ENCODE data around the gene RIMBP3C.
"Not testable (repeated sequence)": the region's sequence is repeated elsewhere in the genome, so short reads cannot be mapped to it uniquely, and the experiment has no call there.

The RIMBP3C gene

DNA sequence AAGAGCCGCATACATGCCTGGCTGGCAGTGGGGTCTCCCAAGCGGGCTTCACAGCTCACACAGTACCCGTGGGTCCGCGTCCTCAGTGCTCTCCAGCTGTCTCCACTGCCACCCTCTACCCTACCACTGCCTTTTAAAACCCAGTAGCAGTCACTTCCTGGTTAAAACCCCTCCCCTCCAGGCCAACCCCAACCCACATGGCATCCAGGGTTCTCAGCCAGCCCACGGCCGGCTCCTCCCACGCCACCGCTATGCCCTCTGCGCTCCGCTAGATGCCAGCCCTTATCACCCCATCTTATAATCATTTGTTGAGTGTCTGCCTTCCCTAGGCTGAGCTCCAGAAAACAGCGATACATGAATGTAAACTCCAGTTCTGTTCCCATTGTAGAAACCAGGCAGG lies 37.1 kb downstream of the RIMBP3C start:
- not testable (repeated sequence) for FAIRE-seq

DNA sequence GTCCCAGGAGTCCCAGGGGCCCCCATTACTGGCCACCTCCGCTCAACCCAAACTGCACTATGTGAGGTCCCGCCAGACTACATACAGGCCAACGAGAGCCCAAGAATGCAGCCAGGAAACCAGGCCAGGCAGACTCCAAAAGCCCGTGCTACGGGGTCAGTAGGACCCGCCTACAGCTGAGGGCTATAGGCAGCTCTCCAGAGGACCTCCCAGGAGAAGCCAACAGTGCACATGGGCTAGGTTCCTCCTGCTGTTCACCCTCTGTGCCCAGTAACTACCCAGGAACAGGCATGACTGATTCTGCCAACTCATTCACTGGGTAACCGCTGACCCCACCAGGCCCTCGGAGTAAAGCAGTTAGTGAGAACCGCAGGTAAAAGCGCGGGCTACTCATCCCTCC lies 39.2 kb downstream of the RIMBP3C start:
- not testable (repeated sequence) for FAIRE-seq; DNase-seq (ENCODE audit: insufficient read length, low spot score)

More for the DNA sequence above, 37.1 kb downstream of the RIMBP3C start:
- not testable (repeated sequence) for DNase-seq (ENCODE audit: insufficient read length, low spot score)

DNA sequence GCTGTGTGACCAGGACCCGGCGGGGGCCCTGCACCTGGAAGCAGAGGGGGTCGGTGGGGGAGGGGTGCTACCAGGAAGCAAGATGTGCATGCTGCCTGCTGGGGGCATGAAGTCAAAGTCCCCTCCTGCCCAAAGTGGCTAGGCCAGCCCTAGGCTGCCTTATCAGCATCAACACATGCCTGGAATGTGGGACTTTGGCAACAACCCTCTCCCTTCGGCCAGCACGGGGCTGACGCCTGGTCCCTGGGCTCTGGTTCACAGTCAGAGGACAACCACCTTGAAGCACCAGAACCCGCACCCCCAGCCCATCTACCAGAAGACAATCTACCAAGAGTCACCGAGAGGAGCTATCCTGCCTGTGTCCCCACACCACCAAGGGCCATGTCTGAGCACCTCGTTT lies 40.9 kb downstream of the RIMBP3C start:
- not testable (repeated sequence) for FAIRE-seq; DNase-seq (ENCODE audit: insufficient read length, low spot score)

DNA sequence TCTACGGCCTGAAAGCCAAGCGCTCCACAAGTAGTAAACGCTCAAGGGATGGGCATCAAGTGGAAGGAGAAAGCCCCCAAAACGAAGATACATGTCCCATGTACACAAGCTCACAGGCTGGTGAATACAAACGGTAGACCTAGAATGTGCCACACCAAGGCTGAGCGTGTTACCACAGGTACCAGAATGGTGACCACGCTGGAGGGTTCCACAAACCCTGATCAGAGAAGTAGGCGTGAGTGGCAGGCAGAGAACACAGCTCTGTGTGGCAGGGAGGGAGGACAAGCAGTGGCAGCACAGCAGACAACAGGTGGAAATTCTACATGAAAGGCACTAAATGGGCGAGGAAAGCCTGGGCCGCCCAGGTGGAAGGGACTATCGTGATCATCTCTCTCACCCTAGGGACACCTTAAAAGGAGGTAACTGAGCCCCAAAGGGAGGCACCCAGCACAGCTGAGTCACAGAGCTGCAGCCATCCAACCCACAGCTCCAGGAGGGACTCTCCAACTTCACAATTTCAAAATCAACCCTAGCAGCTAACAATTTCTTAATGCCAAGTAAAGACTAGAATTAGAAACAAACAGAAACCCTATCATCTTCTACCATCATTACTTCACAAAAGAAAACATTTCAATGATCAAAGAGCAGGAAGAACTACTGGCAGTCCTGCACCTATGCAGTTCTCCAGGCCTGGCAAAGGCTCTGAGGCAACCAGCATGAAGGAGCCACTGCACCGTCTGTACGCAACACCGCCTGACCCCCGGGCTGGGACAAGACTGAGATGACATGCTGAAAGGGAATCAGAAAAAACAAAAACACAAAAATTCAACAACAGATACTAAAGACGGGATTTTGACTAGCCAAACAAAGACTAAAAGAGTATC lies 51.4 kb downstream of the RIMBP3C start:
- DNase-seq (ENCODE audit: insufficient read length, low spot score); FAIRE-seq: not testable (repeated sequence)

DNA sequence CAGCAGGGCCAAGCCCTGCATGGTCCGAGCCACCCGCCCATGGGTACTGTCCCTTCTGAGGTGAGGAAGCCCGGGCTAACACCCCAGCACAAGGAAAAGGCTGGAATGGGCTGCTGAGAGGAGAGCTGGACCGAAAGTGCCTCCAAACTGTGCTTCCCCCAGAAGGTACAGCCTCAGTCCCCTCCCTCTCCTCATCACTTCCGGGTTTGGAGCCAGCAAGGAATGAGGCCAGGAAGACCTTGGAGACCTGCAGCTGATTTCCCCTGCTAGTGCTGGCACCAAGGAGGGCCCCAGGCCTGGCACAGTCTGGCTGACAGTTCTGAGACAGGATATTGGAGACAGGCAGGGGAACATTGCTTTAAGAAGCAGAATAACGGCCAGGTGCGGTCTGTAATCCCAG lies 52.8 kb downstream of the RIMBP3C start:
- not testable (repeated sequence) for FAIRE-seq

DNA sequence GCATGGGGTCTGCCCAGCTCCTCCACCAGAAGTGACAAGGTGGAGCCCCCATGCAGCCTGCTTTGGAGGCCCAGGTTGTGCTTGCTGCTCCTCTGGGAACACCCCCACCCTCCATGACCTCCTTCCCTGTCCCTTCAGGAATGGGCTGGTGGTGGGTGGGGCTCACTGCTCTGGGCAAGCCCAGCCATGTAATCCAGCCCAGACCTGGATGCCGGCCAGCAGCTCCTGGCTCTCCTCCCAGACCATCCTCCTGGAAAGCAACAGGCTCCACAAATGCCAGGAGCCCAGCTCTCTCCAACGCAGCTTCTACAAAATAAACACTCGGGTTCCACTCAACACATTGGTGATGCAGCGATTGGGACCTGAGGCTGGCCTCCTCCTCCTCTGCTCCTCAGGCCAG lies 53.3 kb downstream of the RIMBP3C start:
- not testable (repeated sequence) for DNase-seq (ENCODE audit: insufficient read length, low spot score); FAIRE-seq

More for the DNA sequence above, 52.8 kb downstream of the RIMBP3C start:
- not testable (repeated sequence) for DNase-seq (ENCODE audit: insufficient read length, low spot score)

Data from GM12891 (cell line).